ENCODE results near the gene ENDOV. TPM values are rescaled to one million over a fixed set of nuclear protein-coding genes. Genes with fewer than 3 reads are reported as not detected.

The ENDOV gene
- total and polyA plus RNA-seq, 2 experiments from 2014 or later: 21.2 to 33.8 TPM

DNA sequence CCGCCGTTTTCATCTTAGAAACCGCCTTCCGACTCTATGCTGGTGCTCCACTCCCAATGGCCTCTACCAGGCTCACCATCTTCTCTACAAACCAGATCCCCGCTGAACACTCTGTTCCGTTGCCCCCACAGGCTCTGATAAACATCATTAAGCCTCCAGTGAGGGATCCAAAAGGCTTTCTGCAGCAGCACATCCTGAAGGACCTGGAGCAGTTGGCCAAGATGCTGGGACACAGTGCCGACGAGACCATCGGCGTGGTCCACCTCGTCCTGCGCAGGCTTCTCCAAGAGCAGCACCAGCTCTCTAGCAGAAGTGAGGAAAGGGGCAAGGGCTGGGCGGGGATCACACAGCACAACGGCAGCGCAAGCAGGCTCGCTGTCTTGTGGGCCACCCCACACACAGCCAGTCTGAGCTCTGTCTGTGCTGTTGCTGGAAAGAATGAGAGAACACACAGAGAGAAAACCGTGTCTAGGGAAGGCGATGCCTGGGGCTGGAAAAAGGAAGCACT lies 33.5 kb upstream of the ENDOV start:
- no peak overlapping the region for H3K4me3 ChIP-seq
- no peaks in the 10 kb centered on the region for H3K27me3 ChIP-seq
- DNase-seq (ENCODE audit: low spot score): no peak
- no peaks in the 10 kb centered on the region for H3K9me2 ChIP-seq (replicated peaks; ENCODE audit: insufficient read depth)
- no peak for TF ChIP-seq EZH2phosphoT487 (IDR thresholded peaks at IDR 0.05; ENCODE audit: low read depth, severe bottlenecking, unreplicated experiment)
- TF ChIP-seq, protein P1, sequence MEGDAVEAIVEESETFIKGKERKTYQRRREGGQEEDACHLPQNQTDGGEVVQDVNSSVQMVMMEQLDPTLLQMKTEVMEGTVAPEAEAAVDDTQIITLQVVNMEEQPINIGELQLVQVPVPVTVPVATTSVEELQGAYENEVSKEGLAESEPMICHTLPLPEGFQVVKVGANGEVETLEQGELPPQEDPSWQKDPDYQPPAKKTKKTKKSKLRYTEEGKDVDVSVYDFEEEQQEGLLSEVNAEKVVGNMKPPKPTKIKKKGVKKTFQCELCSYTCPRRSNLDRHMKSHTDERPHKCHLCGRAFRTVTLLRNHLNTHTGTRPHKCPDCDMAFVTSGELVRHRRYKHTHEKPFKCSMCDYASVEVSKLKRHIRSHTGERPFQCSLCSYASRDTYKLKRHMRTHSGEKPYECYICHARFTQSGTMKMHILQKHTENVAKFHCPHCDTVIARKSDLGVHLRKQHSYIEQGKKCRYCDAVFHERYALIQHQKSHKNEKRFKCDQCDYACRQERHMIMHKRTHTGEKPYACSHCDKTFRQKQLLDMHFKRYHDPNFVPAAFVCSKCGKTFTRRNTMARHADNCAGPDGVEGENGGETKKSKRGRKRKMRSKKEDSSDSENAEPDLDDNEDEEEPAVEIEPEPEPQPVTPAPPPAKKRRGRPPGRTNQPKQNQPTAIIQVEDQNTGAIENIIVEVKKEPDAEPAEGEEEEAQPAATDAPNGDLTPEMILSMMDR (IDR thresholded peaks at IDR 0.05; ENCODE audit: poor library complexity): no peak
- no peak for TF ChIP-seq EZH2 (IDR thresholded peaks at IDR 0.05; ENCODE audit: borderline replicate concordance)
- H3K79me2 ChIP-seq: no peaks in the 10 kb centered on the region
- 96% methylated on average over 18 of the region's 18 CpGs for WGBS (ENCODE audit: low lambda C conversion rate, missing lambda C conversion rate)
- H3K9me3 ChIP-seq (ENCODE audit: low read depth): no peaks in the 10 kb centered on the region
- H3K27ac ChIP-seq: no peak overlapping the region
- no peak overlapping the region for H2AFZ ChIP-seq
- no peaks in the 10 kb centered on the region for H4K20me1 ChIP-seq (ENCODE audit: insufficient read depth, poor library complexity, severe bottlenecking)
- no peaks in the 10 kb centered on the region for H3K4me1 ChIP-seq (ENCODE audit: insufficient read depth)
- no peaks in the 10 kb centered on the region for H3K36me3 ChIP-seq (replicated peaks; ENCODE audit: insufficient read depth, low read depth)
- H3K4me2 ChIP-seq: no peak overlapping the region

DNA sequence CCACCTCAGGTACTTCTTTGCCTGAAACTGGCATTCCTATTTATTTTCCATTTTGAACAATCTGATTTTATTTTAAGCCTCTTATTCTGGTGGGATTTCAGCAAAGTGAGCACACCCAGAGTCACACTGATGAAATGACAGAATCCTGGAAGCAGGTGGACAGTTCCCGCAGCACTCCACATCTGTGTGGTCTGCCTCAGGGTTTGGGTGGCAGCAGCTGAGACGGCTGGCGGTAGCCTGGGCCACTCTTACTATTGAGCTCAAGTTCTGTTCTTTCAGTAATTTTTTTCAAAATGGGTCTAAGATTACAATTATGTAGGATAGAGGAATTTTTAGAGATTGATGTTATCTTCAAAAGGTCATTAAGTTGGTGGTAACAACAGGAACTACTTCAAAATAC lies 32.5 kb upstream of the ENDOV start:
- H3K4me1 ChIP-seq (ENCODE audit: insufficient read depth): no peaks in the 10 kb centered on the region
- no peaks in the 10 kb centered on the region for H3K79me2 ChIP-seq
- no peaks in the 10 kb centered on the region for H3K9me2 ChIP-seq (replicated peaks; ENCODE audit: insufficient read depth)
- TF ChIP-seq, protein P1 (IDR thresholded peaks at IDR 0.05; ENCODE audit: poor library complexity): no peak
- no peak for TF ChIP-seq EZH2 (IDR thresholded peaks at IDR 0.05; ENCODE audit: borderline replicate concordance)
- no peak for TF ChIP-seq EZH2phosphoT487 (IDR thresholded peaks at IDR 0.05; ENCODE audit: low read depth, severe bottlenecking, unreplicated experiment)
- no peak overlapping the region for H3K4me2 ChIP-seq
- H4K20me1 ChIP-seq (ENCODE audit: insufficient read depth, poor library complexity, severe bottlenecking): no peaks in the 10 kb centered on the region
- no peaks in the 10 kb centered on the region for H3K27me3 ChIP-seq
- H3K27ac ChIP-seq: no peak overlapping the region
- no peaks in the 10 kb centered on the region for H3K36me3 ChIP-seq (replicated peaks; ENCODE audit: insufficient read depth, low read depth)
- WGBS (ENCODE audit: low lambda C conversion rate, missing lambda C conversion rate): 83% methylated on average over 3 of the region's 3 CpGs
- no peak for DNase-seq (ENCODE audit: low spot score)
- H3K4me3 ChIP-seq: no peak overlapping the region
- H2AFZ ChIP-seq: no peak overlapping the region
- H3K9me3 ChIP-seq (ENCODE audit: low read depth): no peaks in the 10 kb centered on the region

DNA sequence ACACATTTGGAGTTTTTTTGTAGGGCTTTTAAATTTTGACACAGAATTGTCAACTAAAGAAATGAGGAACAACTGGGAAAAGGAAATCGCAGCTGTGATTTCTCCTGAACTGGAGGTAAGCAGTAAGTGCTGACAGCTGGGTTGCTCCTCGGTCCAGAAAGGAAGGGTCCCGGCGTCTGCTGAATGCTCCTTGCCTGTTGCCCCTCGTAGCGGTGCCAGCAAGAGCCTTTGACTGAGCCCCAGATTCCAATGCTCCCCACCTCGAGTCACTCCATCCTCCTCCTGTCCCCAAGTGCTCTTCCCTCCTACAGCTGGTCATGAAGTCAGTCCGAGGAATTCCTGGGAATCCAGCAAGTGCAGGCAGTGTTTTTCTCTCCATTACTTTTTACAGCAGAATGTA lies 32.0 kb upstream of the ENDOV start:
- no peaks in the 10 kb centered on the region for H3K36me3 ChIP-seq (replicated peaks; ENCODE audit: insufficient read depth, low read depth)
- no peak overlapping the region for H3K27ac ChIP-seq
- DNase-seq (ENCODE audit: low spot score): no peak
- WGBS (ENCODE audit: low lambda C conversion rate, missing lambda C conversion rate): 89% methylated on average over 8 of the region's 8 CpGs
- H3K79me2 ChIP-seq: no peaks in the 10 kb centered on the region
- H3K4me3 ChIP-seq: no peak overlapping the region
- H4K20me1 ChIP-seq (ENCODE audit: insufficient read depth, poor library complexity, severe bottlenecking): no peaks in the 10 kb centered on the region
- TF ChIP-seq EZH2phosphoT487 (IDR thresholded peaks at IDR 0.05; ENCODE audit: low read depth, severe bottlenecking, unreplicated experiment) (no peak), EZH2 (IDR thresholded peaks at IDR 0.05; ENCODE audit: borderline replicate concordance) (no peak)
- TF ChIP-seq, protein P1 (IDR thresholded peaks at IDR 0.05; ENCODE audit: poor library complexity): no peak
- no peak overlapping the region for H2AFZ ChIP-seq
- no peaks in the 10 kb centered on the region for H3K9me2 ChIP-seq (replicated peaks; ENCODE audit: insufficient read depth)
- no peaks in the 10 kb centered on the region for H3K4me1 ChIP-seq (ENCODE audit: insufficient read depth)
- no peaks in the 10 kb centered on the region for H3K27me3 ChIP-seq
- no peaks in the 10 kb centered on the region for H3K9me3 ChIP-seq (ENCODE audit: low read depth)
- no peak overlapping the region for H3K4me2 ChIP-seq

Data from hepatocyte (in vitro differentiated cells).